CD4-positive, alpha-beta T cell treated with Interleukin-17A for 4 hours (primary cell): ENCODE measurements around the gene PSMD7.
"Not testable (repeated sequence)": the region's sequence is repeated elsewhere in the genome, so short reads cannot be mapped to it uniquely, and the experiment has no call there.

ENCODE experiments used
- DNase-seq: peaks from one replicate; pipeline ENCODE4 v3.0.0-alpha.2; 2020; ENCODE audit warnings: mixed read lengths

PSMD7 gene

DNA sequence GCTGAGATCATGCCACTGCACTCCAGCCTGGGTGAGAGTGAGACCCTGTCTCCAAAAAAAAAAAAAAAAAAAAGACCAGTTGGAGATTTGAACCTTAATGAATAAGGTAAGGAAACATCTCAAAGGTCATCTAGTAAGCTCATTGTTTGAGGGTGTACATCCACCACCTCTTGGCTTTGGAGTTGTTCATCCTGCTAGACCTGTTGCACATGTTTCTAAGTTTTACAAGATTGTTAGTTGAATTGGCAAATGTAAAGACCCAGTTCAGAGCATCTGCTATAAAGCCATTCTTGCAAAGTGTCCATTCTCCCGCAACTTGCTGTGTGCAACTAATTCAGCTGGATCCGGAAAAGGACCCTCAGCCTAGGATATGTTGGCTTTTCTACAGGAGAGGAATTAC is 1.5 kb downstream of the PSMD7 start:
- DNase-seq = no peak

DNA sequence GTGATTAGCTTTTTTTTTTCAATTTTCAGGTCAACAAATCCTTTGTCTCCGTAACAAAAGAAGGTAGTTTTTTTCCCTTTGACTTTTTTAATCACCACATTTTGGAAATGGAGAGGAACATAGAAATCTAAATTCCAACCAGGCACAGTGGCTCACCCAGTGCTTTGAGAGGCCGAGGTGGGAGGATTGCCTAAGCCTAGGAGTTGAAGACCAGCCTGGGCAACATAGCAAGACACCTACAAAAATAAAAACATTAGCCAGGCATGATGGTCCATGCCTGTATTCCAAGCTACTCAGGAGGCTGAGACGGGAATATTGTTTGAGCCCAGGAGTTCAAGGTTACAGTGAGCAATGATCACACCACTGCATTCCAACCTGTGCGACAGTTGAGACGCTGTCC is 5.7 kb downstream of the PSMD7 start:
- DNase-seq = no peak

DNA sequence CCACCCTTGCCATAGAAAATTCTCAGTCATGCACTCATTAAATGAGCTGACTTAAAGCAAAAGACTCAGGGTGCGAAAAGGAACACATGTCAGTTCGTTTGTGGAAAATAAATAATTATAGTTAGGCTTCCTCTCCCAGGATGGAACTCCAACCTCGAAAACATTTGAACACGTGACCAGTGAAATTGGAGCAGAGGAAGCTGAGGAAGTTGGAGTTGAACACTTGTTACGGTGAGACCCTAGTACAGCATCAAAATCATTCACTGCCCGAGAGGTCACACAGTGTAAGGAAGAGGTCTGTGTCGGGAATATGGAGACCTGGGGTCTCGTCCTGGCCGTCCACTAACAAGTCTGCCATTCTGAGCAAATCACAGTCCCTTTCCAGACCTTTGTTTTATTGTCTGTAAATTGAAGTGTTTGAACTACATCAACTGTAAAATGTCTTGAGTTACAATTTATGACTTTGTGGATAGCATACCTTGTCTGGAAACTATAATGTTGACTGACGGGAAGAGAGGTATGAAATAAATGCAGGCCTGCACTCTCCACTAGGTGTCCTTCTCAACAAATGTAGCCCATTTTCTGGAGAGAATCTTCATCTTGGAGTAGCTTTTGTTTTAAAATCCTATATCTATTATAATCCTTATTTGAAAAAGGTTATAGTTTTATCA is 7.7 kb downstream of the PSMD7 start:
- no peak for DNase-seq

DNA sequence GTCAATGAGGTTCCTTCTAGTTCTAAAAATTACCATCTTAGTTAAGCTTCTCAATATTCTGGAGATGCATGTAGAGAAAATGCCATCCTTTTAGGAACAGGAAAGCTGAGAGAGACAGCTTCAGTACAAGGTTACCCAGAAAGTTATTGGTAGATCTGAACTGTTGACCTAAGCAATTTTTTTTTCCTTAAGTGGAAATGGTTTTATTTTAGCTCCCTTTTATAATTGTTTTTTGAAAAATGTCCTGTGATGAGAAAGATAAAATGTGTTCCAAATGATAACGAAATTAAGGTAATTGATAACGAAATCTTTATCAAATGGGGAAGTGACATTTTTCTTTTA is 8.2 kb downstream of the PSMD7 start:
- DNase-seq = no peak

DNA sequence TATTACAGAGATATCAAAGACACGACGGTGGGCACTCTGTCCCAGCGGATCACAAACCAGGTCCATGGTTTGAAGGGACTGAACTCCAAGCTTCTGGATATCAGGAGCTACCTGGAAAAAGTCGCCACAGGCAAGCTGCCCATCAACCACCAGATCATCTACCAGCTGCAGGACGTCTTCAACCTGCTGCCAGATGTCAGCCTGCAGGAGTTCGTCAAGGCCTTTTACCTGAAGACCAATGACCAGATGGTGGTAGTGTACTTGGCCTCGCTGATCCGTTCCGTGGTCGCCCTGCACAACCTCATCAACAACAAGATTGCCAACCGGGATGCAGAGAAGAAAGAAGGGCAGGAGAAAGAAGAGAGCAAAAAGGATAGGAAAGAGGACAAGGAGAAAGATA is 8.7 kb downstream of the PSMD7 start:
- DNase-seq = no peak

DNA sequence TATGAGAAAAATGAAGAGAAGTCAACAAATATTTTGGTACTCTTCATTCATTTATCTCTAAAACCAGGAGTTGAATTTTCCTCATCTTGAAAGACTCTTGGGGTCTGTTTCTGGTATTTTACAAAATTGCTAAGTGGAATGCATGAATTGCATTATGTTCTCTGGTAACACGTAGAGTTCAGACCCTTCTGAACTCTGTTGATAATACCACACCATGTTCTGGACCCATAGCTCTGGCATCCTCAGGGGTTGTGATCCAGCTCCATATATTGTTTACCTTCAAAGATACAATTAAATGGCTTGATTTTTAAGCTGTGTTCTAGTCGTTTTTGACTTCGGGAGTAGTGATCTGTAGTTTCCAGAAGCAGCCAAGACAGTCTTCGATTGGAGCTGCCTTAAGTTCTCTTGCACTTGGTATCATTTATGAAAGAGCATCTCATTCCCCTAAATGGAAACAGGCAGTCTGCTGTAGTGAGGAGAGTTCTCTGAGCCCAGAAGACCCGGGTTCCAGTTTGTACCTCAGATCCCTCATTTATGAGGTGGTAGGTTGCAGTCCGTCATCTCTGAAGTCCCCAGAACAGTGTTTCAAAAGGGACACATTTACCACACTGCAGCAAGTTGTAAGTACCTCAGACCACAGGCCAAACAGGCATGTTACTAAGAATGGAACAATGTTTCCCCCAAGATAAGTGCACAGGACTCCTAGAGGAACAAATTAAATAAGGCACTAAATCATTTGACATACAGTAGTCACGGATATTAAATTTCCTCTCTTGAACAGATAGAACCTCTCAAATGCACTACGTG is 9.6 kb downstream of the PSMD7 start:
- no peak for DNase-seq

DNA sequence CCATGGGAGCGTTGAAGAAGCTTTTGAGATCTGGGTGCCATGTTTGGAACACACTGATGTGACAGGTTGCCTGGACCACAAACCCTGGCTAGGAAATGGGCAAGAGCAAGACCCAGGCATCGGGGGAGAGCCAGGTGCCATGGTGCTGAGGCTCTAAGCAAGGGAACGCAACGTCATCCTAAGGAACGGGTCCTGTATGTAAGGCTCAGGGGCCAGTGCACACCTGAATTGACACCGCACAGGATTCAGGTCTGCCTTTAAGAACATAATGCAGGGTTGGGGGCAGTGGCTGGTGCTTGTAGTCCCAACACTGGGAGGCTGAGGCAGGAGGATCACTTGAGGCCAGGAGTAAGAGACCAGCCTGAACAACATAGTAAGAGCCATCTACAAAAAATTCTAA is 10.8 kb downstream of the PSMD7 start:
- DNase-seq = no peak

DNA sequence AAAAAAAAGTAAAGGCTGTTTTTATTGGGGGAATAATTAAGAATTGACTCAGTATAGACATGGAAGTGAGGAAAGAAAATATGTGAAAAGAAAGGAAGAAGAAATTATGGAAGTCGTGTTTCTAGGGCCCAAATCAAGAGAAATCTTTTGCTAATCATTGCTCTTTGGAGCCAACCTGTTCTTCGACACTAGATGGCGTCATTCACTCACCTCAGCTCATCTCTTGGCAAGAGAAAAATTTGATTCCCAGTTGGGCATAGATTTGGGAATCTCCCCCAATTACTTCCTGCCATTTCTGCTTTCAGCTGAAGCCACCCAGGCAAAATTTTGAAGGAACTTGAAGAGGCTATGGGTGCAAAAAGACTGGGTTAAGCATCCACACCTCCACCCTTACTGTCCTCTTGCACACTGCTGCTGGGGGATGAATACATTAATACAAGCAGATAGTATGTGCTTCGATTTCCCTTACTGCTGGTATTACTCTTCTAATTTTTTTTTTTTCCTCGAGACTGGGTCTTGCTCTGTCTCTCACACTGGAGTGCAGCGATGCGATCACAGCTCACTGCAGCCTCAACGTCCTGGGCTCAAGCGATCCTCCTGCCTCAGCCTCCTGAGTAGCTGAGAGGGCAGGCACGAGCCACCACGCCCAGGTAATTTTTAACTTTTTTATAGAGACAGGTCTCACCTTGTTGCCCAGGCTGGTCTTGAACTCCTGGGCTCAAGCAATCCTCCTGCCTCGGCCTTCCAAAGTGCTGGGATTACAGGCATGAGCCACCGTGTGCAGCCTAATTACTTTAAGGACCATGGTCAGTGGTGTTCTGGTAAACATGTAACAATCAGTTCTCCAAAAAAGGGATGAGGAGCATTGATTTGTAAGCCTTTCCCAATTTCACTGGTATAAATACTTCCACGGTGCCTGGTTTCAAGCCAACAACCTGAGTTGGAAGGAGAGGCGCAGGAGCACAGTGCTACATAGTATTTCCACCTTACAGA is 13.5 kb downstream of the PSMD7 start:
- peak; percentile 23 for DNase-seq

DNA sequence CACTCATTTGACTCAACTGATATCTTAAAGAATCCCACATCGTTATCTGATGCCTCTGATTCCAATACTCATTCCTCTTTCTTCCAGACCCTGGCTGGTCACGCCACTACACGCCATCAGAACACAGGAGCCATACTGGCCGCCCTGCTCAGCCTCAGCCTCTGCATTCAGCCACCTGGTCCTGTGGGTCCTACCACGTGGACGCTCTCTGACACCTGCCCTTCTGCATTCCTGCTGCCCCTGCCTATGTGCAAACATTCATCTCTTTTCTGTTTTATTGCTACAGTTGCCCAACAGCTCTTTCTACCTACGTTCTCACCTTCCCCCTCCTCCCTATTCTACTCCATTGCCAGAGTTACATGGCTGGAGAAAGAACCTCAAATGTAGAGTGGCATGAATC is 18.4 kb downstream of the PSMD7 start:
- DNase-seq = no peak

DNA sequence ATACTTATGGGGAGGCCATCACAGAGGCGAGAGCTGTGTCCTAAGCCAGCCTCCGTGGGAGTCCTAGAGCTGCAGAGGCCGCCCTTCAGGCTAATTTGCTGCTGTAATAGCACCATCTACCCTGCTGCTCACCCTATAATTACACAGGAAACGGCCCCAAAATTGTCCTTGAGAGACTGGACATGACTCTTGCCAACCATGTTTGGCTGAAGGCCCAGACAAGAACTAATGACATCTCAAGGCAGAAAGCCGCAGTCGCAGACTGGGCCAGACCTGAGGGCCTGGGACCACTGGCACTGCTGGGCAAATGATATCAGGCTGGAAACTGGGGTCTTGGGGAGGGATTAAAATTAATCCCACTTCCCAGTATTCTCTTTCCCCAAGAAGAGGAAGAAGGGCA is 24.1 kb downstream of the PSMD7 start:
- DNase-seq = no peak

DNA sequence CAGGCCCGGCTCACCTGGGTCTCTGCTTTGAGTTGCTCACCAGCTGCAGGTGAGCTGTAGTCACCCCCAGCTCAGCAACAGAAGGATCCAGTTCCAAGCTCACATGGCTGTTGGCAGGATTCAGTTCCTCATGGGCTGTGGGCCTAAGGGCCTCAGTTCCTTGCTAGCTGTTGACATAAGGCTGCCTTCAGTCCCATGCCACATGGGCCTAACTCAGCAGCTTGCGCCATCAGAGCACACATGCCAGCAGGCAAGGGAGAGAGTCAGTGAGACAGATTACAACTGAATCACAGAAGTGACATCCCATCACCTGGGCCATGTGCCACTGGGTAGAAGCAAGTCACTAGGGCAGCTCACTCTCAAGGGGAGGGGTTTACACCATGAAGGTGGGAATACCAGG is 24.7 kb downstream of the PSMD7 start:
- no peak for DNase-seq

DNA sequence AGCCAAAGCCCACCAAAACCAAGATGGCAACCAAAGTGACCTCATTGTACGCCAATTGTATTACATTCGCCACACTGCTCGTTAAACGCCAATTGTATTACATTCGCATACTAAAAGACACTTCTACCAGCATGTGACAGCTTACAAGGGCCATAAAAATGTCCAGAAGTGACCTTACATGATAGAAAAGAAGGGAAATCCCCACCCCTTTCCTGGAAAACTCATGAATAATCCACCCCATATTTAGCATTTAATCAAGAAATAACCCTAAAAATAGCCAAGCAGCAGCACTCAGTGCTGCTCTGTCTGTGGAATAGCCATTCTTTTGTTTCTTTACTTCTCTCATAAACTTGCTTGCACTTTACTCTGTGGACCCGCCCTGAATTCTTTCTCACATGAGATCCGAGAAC is 25.7 kb downstream of the PSMD7 start:
- DNase-seq = no peak

DNA sequence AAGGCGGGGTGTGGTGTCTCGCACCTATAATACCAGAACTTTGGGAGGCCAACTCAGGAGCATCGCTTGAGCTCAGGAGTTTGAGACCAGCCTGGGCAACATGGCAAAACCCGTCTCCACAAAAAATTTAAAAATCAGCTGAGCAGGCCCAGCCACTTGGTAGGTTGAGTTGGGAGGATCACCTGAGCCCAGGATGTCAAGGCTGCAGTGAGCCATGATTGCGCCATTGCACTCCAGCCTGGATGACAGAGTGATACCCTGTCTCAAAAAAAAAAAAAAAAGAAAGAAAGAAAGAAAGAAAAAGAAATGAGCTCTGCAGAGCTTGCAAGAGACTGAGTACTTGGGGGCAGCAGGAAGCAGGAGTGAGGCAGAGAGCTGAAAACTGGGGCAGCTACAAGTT is 28.2 kb downstream of the PSMD7 start:
- not testable (repeated sequence) for DNase-seq

DNA sequence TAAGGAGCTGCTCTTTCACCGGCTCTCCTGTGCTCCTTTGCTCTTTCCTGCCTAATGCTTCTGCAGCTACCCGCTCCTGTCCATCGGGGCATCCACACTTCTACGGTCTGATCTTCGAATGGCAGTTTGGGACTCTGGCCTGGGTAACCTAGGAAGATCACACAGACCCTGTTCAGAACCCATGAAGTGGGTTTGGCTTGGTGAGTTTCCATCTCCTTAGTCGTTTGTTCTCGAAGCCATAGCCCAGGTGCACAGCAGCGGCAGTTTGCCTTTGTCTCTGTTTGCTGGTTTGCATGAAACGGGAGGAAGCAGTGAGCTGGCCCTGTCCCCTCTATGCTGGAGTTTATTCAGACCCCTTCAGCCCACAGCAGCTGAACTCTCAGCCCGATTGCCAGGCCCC is 29.0 kb downstream of the PSMD7 start:
- DNase-seq = no peak

DNA sequence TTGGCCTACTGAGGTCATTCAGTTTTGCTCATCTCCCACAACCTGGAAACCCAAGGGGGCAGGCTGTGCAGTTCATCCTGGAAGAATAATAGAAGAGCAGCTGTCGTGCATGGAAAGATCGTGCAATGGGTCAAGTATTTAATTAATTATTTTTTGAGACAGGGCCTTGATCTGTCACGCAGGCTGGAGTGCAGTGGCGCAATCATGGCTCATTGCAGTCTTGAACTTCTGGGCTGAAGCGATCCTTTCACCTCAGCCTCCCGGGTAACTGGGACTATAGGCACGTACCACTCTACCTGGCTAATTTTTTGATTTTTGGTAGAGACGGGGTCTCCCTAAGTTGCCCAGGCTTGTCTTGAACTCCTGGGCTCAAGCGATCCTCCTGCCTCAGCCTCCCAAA is 31.7 kb downstream of the PSMD7 start:
- DNase-seq = not testable (repeated sequence)

DNA sequence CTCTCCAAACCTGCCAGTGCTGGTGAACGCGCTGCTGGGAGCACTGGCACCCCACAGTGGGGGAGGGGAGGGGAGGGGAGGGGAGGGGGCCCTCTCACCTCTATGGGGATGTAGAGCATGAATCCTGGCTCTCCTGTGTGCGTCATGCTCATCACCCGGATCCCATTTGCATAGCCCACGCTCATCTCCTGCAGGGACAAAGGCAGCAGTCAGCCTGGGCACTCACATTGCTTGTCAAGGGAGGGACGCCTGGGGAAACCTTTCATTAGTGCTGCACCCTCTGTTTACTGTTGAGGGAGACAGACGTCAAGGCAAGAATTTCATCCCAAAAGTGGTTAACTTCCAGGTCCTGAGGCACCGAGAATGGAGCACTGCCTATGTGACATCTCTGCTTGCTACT is 35.9 kb downstream of the PSMD7 start:
- DNase-seq = not testable (repeated sequence)

DNA sequence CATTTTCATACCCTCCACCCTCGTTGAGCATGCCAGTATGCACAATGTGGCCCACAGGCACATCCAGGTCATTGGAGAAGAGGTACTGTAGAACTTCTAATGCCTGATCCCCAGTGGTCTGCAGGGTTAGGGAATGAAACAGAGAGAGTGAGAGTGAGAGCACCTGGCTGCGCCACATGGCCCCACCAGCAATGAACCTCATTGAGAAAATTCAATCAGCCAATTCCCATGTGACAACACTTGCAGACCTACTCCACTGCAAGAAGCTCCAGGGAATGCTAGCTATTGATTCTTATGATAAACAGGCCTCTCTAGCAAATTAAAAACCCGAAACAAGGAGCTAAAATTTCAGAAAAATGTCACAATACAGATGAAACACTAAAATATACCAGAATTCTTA is 40.9 kb downstream of the PSMD7 start:
- DNase-seq = not testable (repeated sequence)

DNA sequence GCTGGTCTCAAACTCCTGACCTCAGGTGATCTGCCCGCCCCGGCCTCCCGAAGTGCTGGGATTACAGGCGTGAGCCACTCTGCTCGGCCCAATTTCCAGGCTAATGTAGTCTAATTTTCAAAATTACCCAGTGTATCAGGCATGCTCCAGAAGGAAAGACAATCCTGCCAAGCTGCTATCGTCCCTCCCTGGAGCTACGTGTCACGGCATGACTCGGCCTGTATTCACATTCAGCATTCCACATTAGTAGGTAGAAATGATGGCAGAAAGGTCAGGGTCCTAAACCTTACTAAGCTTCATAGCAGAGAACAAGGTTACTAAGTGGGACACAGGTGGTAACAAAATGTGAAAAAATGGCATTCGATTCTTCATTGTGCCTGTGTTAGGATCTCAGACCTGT is 42.6 kb downstream of the PSMD7 start:
- not testable (repeated sequence) for DNase-seq

DNA sequence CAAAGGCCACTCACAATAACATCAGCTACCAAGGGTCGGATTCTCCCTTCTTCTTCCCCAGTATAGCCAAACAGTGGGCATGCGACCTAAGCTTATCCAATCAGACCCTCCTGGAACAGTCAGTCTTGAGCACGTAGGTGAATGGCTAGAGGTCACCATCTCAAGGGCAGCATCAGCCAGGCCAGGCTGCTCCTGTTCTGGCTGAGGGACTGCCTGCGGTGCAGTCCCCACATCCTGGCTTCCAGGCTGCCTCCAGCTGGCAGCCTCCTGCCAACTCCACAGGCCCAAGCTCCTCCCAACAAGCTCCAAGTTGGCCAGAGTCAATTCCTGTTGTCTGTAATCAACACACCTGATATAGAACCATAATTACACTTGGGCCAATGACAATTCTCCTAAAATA is 56.4 kb downstream of the PSMD7 start:
- DNase-seq = not testable (repeated sequence)
